HepG2 (cell line): Measurements from ENCODE around the gene CAMKV. TPM values are rescaled to one million over a fixed set of nuclear protein-coding genes. Genes with fewer than 3 reads are reported as not detected.

ENCODE experiments used
- ATAC-seq: fragments of 200-7000 bp; cut with Tn5 transposase; 3 replicates; pipeline ENCODE4 v1.9.1; 2020; ENCODE audit warnings: mild to moderate bottlenecking, moderate library complexity
- BruUV-seq: library from RNA; stranded (reverse); fragments of 400-500 nt; replicated peaks from 2 replicates; lab custom pipeline; 2021; lab: Mats Ljungman, UMichigan
- CTCF ChIA-PET: fragments of 300-600 bp; formaldehyde crosslinking; extraction: SDS; loops from one replicate; lab custom pipeline; 2021; ENCODE audit warnings: low total read pairs, inconsistent platforms, low intra/inter-chr PET ratio; lab: Yijun Ruan, JAX
- POLR2A ChIA-PET: fragments of 350-600 bp; sonication (Branson Sonifier 250); formaldehyde crosslinking; loops from one replicate; lab custom pipeline; 2020; ENCODE audit warnings: antibody characterized with exemption, inconsistent platforms; lab: Yijun Ruan, JAX
- DNase-seq: peaks from one replicate; pipeline ENCODE4 v3.0.0-alpha.2; 2015; ENCODE audit warnings: low spot score
- FAIRE-seq: peaks from 3 replicates; lab custom pipeline; 2011; peaks lifted over from hg19 to GRCh38; lab: Jason Lieb, UNC
- H2AFZ ChIP-seq: one replicate; pipeline ENCODE4 v1.6.1; 2011; ENCODE audit warnings: low read length, inconsistent platforms
- H3K27ac ChIP-seq: fragments of 300-600 bp; 3 replicates; pipeline ENCODE4 v1.8.0; 2011; ENCODE audit warnings: mixed run types, mild to moderate bottlenecking, mixed read lengths, low read length, inconsistent platforms; ENCODE audit not compliant: insufficient read depth; ENCODE audit errors: extremely low read length
- H3K27me3 ChIP-seq, 2 experiments: fragments of 200-600 bp in 1 of 2; 2 replicates in 1 of 2; 3 replicates in 1 of 2; pipeline versions ENCODE4 v1.6.0 to v1.8.0; 2011; ENCODE audit warnings: low read length in 2 of 2, mild to moderate bottlenecking in 2 of 2, moderate library complexity in 2 of 2, inconsistent platforms in 1 of 2; ENCODE audit not compliant: insufficient read depth in 2 of 2, control insufficient read depth in 1 of 2
- H3K36me3 ChIP-seq, 2 experiments: fragments of 200-600 bp in 1 of 2; replicated peaks in 1 of 2; 2 replicates in 1 of 2; 3 replicates in 1 of 2; pipeline versions ENCODE4 v1.5.1 to v1.8.0; 2011; ENCODE audit warnings: low read length in 2 of 2, inconsistent platforms in 1 of 2; ENCODE audit not compliant: insufficient read depth in 2 of 2, control insufficient read depth in 1 of 2
- H3K4me1 ChIP-seq: 2 replicates; pipeline ENCODE4 v1.5.1; 2012; ENCODE audit warnings: low read length, inconsistent platforms; ENCODE audit not compliant: insufficient read depth
- H3K4me2 ChIP-seq: 2 replicates; pipeline ENCODE4 v1.6.0; 2011; ENCODE audit warnings: low read depth, low read length, inconsistent platforms
- H3K4me3 ChIP-seq, 3 experiments: fragments of 200-600 bp in 1 of 3; sonication (generic), shearing (Covaris generic) in 1 of 3; replicated peaks in 1 of 3; 2 replicates each; pipeline ENCODE4 v1.5.1; 2011 to 2016; ENCODE audit warnings: low read length in 3 of 3, inconsistent platforms in 2 of 3, low read depth in 2 of 3, mild to moderate bottlenecking in 2 of 3, control low read depth in 1 of 3, mixed read lengths in 1 of 3; ENCODE audit not compliant: insufficient read depth in 1 of 3
- H3K79me2 ChIP-seq: one replicate; pipeline ENCODE4 v1.6.1; 2011; ENCODE audit warnings: low read length, inconsistent platforms; ENCODE audit not compliant: insufficient read depth
- H3K9ac ChIP-seq: 2 replicates; pipeline ENCODE4 v1.6.0; 2011; ENCODE audit warnings: mild to moderate bottlenecking, low read depth, low read length, inconsistent platforms; ENCODE audit not compliant: insufficient read depth
- H3K9me3 ChIP-seq: 2 replicates; pipeline ENCODE4 v1.5.1; 2012; ENCODE audit warnings: mild to moderate bottlenecking, low read length
- H4K20me1 ChIP-seq: 2 replicates; pipeline ENCODE4 v1.6.0; 2011; ENCODE audit warnings: inconsistent platforms, mild to moderate bottlenecking, low read length, moderate library complexity; ENCODE audit not compliant: insufficient read depth
- BHLHE40 ChIP-seq: IDR thresholded peaks from 2 replicates; pipeline ENCODE4 v1.6.1; 2011; ENCODE audit warnings: low read length, improper control_type of control experiment
- GPN1 ChIP-seq: sonication (generic); formaldehyde crosslinking; IDR thresholded peaks from 2 replicates; pipeline ENCODE4 v1.5.1; 2020; ENCODE audit warnings: missing genetic modification reagents, borderline replicate concordance
- KDM5A ChIP-seq: fragments of 200-600 bp; sonication (generic); IDR thresholded peaks from 2 replicates; pipeline ENCODE4 v1.7.0; 2018; ENCODE audit warnings: antibody characterized with exemption, mild to moderate bottlenecking, low read length, borderline replicate concordance
- NFRKB ChIP-seq: fragments of 450-650 bp; IDR thresholded peaks from 2 replicates; pipeline ENCODE4 v1.6.1; 2017
- NR3C1 ChIP-seq: sonication (generic); formaldehyde crosslinking; IDR thresholded peaks from 2 replicates; pipeline ENCODE4 v1.4.0; 2020; ENCODE audit warnings: missing genetic modification reagents
- SMC3 ChIP-seq: IDR thresholded peaks from 2 replicates; pipeline ENCODE4 v1.6.1; 2011; ENCODE audit warnings: low read length, improper control_type of control experiment
- SRSF4 ChIP-seq: fragments of 200-400 bp; formaldehyde crosslinking; IDR thresholded peaks from one replicate; pipeline ENCODE4 v1.6.1; 2018; ENCODE audit warnings: mild to moderate bottlenecking, low read depth, low read length, moderate library complexity; ENCODE audit not compliant: poor library complexity, severe bottlenecking
- ZNF451 ChIP-seq: sonication (generic); formaldehyde crosslinking; IDR thresholded peaks from 2 replicates; pipeline ENCODE4 v1.5.0; 2020; ENCODE audit warnings: mild to moderate bottlenecking, missing genetic modification reagents
- ZNF563 ChIP-seq: sonication (generic); formaldehyde crosslinking; IDR thresholded peaks from 2 replicates; pipeline ENCODE4 v1.8.0; 2022; ENCODE audit warnings: mild to moderate bottlenecking, moderate library complexity, missing genetic modification reagents
- in situ Hi-C: cut with HindIII; loops from 2 replicates; pipeline ENCODE4 v1.10.0; 2017; ENCODE audit warnings: low pct_unique_long_range_greater_than_20kb; ENCODE audit not compliant: extremely low pct_ligation_motif_present
- intact Hi-C: fragments of 100-400 bp; cut with micrococcal nuclease; formaldehyde crosslinking; loops from one replicate; pipeline ENCODE4 v1.10.0; 2022; ENCODE audit not compliant: unreplicated experiment
- polyA plus RNA-seq, 8 experiments: library from polyadenylated mRNA; depleted of rRNA in 3 of 8; stranded (reverse) in 7 of 8; unstranded in 1 of 8; fragments of >200 nt; fragmentation: Illumina TruSeq in 4 of 8; extraction: Trizol in 4 of 8; gene quantifications; 2 replicates each; pipeline versions ENCODE4 v1.2.1 to v1.2.3, GENCODE V29; 2011 to 2016; ENCODE audit warnings: low read depth in 4 of 8, missing spikeins in 1 of 8, mixed read lengths in 1 of 8; ENCODE audit not compliant: insufficient read depth in 1 of 8
- total RNA-seq, 5 experiments: library from RNA; depleted of rRNA; stranded (reverse); fragments of >200 nt; fragmentation: Illumina TruSeq; extraction: Trizol; gene quantifications; 2 replicates each; pipeline ENCODE4 v1.2.3, GENCODE V29; 2016; ENCODE audit warnings: low read depth in 1 of 5
- TF ChIP-seq, protein P1 (sequence below): sonication (generic); formaldehyde crosslinking; conservative IDR thresholded peaks from 2 replicates; pipeline ENCODE4 v1.4.0; 2020; ENCODE audit warnings: missing genetic modification reagents
- TF ChIP-seq, protein P2 (sequence below), 2 experiments: sonication (generic) in 1 of 2; formaldehyde crosslinking in 1 of 2; IDR thresholded peaks; 2 replicates each; pipeline versions ENCODE4 v1.4.0 to v1.6.1; 2016 to 2020; ENCODE audit warnings: borderline replicate concordance in 1 of 2, low read depth in 1 of 2, mild to moderate bottlenecking in 1 of 2, missing genetic modification reagents in 1 of 2
- TF ChIP-seq, protein P3 (sequence below): sonication (generic); formaldehyde crosslinking; IDR thresholded peaks from 2 replicates; pipeline ENCODE4 v1.9.0; 2021; ENCODE audit warnings: missing genetic modification reagents, borderline replicate concordance
- TF ChIP-seq, protein P4 (sequence below): sonication (generic); formaldehyde crosslinking; IDR thresholded peaks from 2 replicates; pipeline ENCODE4 v1.8.0; 2022; ENCODE audit warnings: mild to moderate bottlenecking, missing genetic modification reagents

CAMKV gene
- total and polyA plus RNA-seq, 2 of the 13 experiments (the other 11 are each of a cell fraction or from before 2014, with no cell fraction given): 0.13 to 0.15 TPM

DNA sequence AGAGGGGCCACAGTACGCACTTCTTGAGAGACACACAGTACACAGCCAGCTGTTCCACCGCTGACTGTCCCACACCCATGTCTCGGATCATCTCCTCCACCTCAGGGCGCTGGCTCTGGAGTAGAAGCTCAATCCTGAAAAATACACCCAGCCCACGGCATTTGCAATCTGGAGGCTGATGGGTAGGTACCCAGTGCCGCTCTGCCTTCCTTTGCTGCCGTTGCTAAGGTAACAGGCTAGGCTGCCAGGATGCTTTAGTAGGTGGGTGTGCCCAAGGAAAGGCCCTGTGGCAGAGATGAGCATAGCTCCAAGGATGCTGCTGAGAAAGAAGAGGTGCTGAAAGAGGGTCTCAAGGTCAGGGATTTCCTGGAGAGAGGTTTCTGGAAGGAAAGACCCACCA lies 27.9 kb downstream of the CAMKV start (continued):
- TF ChIP-seq, protein P1, sequence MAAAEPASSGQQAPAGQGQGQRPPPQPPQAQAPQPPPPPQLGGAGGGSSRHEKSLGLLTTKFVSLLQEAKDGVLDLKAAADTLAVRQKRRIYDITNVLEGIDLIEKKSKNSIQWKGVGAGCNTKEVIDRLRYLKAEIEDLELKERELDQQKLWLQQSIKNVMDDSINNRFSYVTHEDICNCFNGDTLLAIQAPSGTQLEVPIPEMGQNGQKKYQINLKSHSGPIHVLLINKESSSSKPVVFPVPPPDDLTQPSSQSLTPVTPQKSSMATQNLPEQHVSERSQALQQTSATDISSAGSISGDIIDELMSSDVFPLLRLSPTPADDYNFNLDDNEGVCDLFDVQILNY (CRISPR knock-in tag): no peak

DNA sequence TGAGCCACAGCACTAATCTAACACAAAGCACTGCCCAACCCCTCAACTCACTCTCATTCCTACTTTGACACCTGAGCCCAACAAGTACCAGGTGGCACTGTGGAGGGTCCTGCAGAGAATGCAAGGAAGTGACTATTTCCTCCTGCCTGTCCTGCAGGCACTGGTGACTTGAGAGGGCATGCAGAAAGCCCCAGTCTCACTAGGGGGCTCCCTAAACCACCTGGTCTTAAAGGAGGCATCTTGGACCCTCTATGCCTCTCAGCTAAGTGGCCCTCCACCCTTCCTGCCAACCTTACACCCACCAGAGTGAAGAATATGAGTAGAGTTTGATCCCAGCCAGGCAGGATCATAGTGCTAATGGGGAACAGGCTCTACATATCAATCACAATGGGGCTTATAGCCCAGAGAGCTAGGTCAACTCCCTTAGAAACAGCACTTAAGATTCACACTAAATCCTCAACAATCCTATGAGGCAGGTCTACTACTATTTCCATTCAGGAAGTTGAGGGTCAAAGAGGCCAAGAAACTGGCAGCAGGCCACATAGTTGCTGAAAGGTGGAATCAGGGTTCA lies 28.5 kb downstream of the CAMKV start:
- no TSS peak for BruUV-seq
- FAIRE-seq: no peak
- TF ChIP-seq GPN1 (no peak), SMC3 (peak; percentile 43; the same call in 1 of the 2 replicates), BHLHE40 (no peak), KDM5A (no peak), NFRKB (no peak), ZNF451 (CRISPR knock-in tag) (no peak), ZNF563 (CRISPR knock-in tag) (no peak), SRSF4 (no peak), NR3C1 (CRISPR knock-in tag) (no peak)
- TF ChIP-seq, protein P2, sequence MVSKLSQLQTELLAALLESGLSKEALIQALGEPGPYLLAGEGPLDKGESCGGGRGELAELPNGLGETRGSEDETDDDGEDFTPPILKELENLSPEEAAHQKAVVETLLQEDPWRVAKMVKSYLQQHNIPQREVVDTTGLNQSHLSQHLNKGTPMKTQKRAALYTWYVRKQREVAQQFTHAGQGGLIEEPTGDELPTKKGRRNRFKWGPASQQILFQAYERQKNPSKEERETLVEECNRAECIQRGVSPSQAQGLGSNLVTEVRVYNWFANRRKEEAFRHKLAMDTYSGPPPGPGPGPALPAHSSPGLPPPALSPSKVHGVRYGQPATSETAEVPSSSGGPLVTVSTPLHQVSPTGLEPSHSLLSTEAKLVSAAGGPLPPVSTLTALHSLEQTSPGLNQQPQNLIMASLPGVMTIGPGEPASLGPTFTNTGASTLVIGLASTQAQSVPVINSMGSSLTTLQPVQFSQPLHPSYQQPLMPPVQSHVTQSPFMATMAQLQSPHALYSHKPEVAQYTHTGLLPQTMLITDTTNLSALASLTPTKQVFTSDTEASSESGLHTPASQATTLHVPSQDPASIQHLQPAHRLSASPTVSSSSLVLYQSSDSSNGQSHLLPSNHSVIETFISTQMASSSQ (IDR thresholded peaks at IDR 0.05; ENCODE audit: low read depth): no peak
- TF ChIP-seq, protein P2 (CRISPR knock-in tag; IDR thresholded peaks at IDR 0.05; ENCODE audit: borderline replicate concordance): no peak
- TF ChIP-seq, protein P3, sequence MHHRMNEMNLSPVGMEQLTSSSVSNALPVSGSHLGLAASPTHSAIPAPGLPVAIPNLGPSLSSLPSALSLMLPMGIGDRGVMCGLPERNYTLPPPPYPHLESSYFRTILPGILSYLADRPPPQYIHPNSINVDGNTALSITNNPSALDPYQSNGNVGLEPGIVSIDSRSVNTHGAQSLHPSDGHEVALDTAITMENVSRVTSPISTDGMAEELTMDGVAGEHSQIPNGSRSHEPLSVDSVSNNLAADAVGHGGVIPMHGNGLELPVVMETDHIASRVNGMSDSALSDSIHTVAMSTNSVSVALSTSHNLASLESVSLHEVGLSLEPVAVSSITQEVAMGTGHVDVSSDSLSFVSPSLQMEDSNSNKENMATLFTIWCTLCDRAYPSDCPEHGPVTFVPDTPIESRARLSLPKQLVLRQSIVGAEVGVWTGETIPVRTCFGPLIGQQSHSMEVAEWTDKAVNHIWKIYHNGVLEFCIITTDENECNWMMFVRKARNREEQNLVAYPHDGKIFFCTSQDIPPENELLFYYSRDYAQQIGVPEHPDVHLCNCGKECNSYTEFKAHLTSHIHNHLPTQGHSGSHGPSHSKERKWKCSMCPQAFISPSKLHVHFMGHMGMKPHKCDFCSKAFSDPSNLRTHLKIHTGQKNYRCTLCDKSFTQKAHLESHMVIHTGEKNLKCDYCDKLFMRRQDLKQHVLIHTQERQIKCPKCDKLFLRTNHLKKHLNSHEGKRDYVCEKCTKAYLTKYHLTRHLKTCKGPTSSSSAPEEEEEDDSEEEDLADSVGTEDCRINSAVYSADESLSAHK (CRISPR knock-in tag): no peak
- TF ChIP-seq, protein P4, sequence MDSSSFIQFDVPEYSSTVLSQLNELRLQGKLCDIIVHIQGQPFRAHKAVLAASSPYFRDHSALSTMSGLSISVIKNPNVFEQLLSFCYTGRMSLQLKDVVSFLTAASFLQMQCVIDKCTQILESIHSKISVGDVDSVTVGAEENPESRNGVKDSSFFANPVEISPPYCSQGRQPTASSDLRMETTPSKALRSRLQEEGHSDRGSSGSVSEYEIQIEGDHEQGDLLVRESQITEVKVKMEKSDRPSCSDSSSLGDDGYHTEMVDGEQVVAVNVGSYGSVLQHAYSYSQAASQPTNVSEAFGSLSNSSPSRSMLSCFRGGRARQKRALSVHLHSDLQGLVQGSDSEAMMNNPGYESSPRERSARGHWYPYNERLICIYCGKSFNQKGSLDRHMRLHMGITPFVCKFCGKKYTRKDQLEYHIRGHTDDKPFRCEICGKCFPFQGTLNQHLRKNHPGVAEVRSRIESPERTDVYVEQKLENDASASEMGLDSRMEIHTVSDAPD (CRISPR knock-in tag): no peak

More for the DNA sequence above, 28.5 kb downstream of the CAMKV start:
- DNase-seq (no peak), ATAC-seq (peak; percentile 11; the same call in 1 of the 3 replicates)
- Histone ChIP-seq H4K20me1 (no peaks in the 10 kb centered on the region), H3K27me3 (no peaks in the 10 kb centered on the region), H2AFZ (no peak overlapping the region), H3K4me3 (no peak overlapping the region), H3K79me2 (no peaks in the 10 kb centered on the region), H3K9ac (no peak overlapping the region), H3K4me2 (no peak overlapping the region), H3K27ac (no peak overlapping the region), H3K36me3 (peaks cover 4 to 27% of the 10 kb centered on the region in 2 experiments; a peak in 3 of 5 replicates), H3K9me3 (no peaks in the 10 kb centered on the region), H3K4me1 (peaks cover 49% of the 10 kb centered on the region)
- ChIA-PET POLR2A (interaction anchor here (1.0 kb wide), 1 partner anchor 46 kb away, joined by 3 read pairs; no protein-coding TSS in a partner anchor), CTCF (interaction anchor here (2.4 kb wide), 1 partner anchor 65 kb away, joined by 8 read pairs; no protein-coding TSS in a partner anchor)
- in situ Hi-C loops: loop anchor here (5.0 kb wide), 2 partner anchors 34 to 66 kb away; no protein-coding TSS in a partner anchor
- intact Hi-C loops: no loop called here
